MV-4-11 (cell line): ENCODE results near the gene ANKIB1.
"Not testable (repeated sequence)": the region's sequence is repeated elsewhere in the genome, so short reads cannot be mapped to it uniquely, and the experiment has no call there.

Experiments
- DNase-seq: peaks from one replicate; lab custom pipeline; 2025; lab: John Stamatoyannopoulos, UW

The ANKIB1 gene

GRCh38 chr7:92410162-92410561 is 164.4 kb downstream of the ANKIB1 start:
- DNase-seq: not testable (repeated sequence)

GRCh38 chr7:92412745-92413144 is 167.0 kb downstream of the ANKIB1 start:
- DNase-seq: no peak

GRCh38 chr7:92413550-92413949 is 167.8 kb downstream of the ANKIB1 start:
- DNase-seq: no peak

- peak; percentile 16 for DNase-seq
Observed at GRCh38 chr7:92415225-92415624, 169.5 kb downstream of the ANKIB1 start.

- DNase-seq: no peak
Observed at GRCh38 chr7:92417913-92418312, 172.1 kb downstream of the ANKIB1 start.

- peak; percentile 18 for DNase-seq
Observed at GRCh38 chr7:92421676-92422435, 176.1 kb downstream of the ANKIB1 start.

GRCh38 chr7:92422926-92423325 is 177.2 kb downstream of the ANKIB1 start:
- no peak for DNase-seq

- DNase-seq: peak; percentile 39
Observed at GRCh38 chr7:92423710-92424131, 177.9 kb downstream of the ANKIB1 start.

- DNase-seq: peak; percentile 15
Observed at GRCh38 chr7:92425311-92425947, 179.7 kb downstream of the ANKIB1 start.

- DNase-seq: no peak
Observed at GRCh38 chr7:92427193-92427592, 181.4 kb downstream of the ANKIB1 start.

GRCh38 chr7:92432299-92432946 is 186.6 kb downstream of the ANKIB1 start:
- DNase-seq: no peak

GRCh38 chr7:92433019-92433418 is 187.2 kb downstream of the ANKIB1 start:
- DNase-seq: no peak

GRCh38 chr7:92435542-92435941 is 189.8 kb downstream of the ANKIB1 start:
- no peak for DNase-seq

GRCh38 chr7:92436612-92437445 is 191.1 kb downstream of the ANKIB1 start:
- DNase-seq: no peak

- DNase-seq: no peak
Observed at GRCh38 chr7:92437956-92438491, 192.2 kb downstream of the ANKIB1 start.

GRCh38 chr7:92442720-92443119 is 196.9 kb downstream of the ANKIB1 start:
- peak; percentile 21 for DNase-seq

- DNase-seq: no peak
Observed at GRCh38 chr7:92446869-92447344, 201.1 kb downstream of the ANKIB1 start.

GRCh38 chr7:92447345-92448204 is 201.8 kb downstream of the ANKIB1 start, which contains the start of gene GATAD1:
Gene GATAD1, plus strand, starts transcription at chr7:92447482. Its CDS starts 248 bp downstream, at chr7:92447730.
- DNase-seq: peak; percentile 81

- DNase-seq: peak; percentile 63
Observed at GRCh38 chr7:92448205-92448747, 202.5 kb downstream of the ANKIB1 start.
